IPS-18a (cell line): ENCODE measurements around the gene ZNF548.
A peak's percentile ranks its signal among the peaks of the same experiment; 100 is the strongest.

Source experiments
- H3K27ac ChIP-seq: one replicate; pipeline ENCODE4 v1.5.1; 2013; ENCODE audit warnings: low read length
- H3K27me3 ChIP-seq: one replicate; pipeline ENCODE4 v1.6.1; 2013; ENCODE audit warnings: mild to moderate bottlenecking, low read length; ENCODE audit not compliant: control insufficient read depth, insufficient read depth
- H3K36me3 ChIP-seq: one replicate; pipeline ENCODE4 v1.6.1; 2013; ENCODE audit warnings: low read depth, low read length; ENCODE audit not compliant: control insufficient read depth
- H3K4me1 ChIP-seq: one replicate; pipeline ENCODE4 v1.6.1; 2013; ENCODE audit warnings: low read depth, low read length; ENCODE audit not compliant: control insufficient read depth
- H3K4me3 ChIP-seq: one replicate; pipeline ENCODE4 v1.5.1; 2013; ENCODE audit warnings: low read length
- H3K9ac ChIP-seq: one replicate; pipeline ENCODE4 v1.6.1; 2013; ENCODE audit warnings: mild to moderate bottlenecking, low read length, moderate library complexity
- H3K9me3 ChIP-seq: one replicate; pipeline ENCODE4 v1.6.1; 2013; ENCODE audit warnings: low read depth, low read length; ENCODE audit not compliant: control insufficient read depth

ZNF548 gene

DNA sequence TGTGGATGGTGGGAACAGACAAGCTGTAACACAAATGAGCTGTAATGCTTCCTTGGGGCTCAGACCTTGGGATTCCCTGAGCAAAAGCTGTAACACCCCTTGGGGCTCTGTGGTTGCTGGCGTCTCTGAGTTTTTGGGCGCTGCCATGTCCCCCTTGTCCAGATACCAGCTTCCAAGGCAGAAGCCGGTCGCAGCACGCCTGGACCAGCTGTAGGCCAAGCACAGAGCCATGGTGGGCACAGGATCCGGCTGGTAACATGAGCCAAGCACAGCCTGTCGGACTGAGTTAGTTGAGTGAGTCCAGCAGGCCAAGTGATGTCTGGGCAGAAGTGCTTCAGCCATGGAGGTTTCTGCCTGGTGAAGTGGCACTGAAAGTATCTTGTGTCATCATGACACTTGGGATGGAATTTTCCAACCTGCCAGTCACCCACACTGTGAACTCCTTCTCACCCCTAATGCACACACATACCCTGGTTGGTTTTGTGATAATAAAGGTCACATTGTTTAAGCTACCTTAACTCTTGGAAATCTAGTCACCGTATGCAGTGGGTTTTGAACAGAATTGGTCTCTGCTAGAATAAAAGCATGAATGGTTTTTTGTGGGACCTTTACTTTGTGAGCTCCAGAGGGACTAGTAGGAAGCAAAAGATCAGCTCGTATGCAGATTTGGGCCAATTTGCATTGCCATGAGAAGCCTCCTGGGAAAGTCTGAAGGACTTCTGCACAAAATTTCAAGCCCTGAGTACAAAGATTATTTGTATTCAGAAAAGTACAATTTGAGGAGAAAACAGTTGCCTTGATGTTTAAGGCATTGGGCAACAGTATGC lies 14.3 kb downstream of the ZNF548 start:
- no peak overlapping the region for H3K4me3 ChIP-seq
- no peaks in the 10 kb centered on the region for H3K27me3 ChIP-seq
- H3K36me3 ChIP-seq = peaks cover 4% of the 10 kb centered on the region
- H3K4me1 ChIP-seq = no peaks in the 10 kb centered on the region
- peaks cover 3% of the 10 kb centered on the region for H3K9me3 ChIP-seq
- H3K9ac ChIP-seq = no peak overlapping the region
- no peak overlapping the region for H3K27ac ChIP-seq

DNA sequence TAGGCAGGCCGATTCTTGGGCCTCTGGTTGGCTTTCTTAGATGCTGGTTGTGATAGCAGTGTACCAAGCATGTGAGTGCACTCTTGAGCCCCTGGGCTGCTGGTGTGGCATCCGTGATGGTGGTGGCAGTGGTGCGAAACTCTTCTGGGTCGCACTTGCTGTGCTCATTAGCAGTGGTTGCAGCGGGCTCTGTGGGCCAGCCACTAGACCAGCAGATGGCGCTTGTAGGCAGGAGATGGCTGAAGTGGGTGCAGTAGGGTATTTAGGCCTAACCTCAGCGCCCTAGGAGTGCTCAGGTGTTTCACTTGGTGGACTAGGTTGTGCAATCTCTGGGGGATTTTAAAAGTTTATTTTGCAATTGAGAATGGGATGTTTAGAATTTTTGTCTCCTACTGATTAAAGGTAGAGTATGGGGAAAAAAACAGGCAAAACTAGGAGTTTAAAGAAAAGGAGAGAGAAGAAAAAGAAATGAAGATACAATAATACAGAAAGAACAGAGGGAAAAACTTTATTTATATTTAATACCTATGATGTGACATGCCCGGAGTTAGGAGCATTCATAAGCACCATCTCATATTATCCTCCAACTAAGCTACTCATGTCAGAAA lies 17.0 kb downstream of the ZNF548 start:
- H3K27ac ChIP-seq = no peak overlapping the region
- no peak overlapping the region for H3K4me3 ChIP-seq
- no peaks in the 10 kb centered on the region for H3K4me1 ChIP-seq
- no peaks in the 10 kb centered on the region for H3K36me3 ChIP-seq
- no peak overlapping the region for H3K9ac ChIP-seq
- H3K9me3 ChIP-seq = no peaks in the 10 kb centered on the region
- no peaks in the 10 kb centered on the region for H3K27me3 ChIP-seq

DNA sequence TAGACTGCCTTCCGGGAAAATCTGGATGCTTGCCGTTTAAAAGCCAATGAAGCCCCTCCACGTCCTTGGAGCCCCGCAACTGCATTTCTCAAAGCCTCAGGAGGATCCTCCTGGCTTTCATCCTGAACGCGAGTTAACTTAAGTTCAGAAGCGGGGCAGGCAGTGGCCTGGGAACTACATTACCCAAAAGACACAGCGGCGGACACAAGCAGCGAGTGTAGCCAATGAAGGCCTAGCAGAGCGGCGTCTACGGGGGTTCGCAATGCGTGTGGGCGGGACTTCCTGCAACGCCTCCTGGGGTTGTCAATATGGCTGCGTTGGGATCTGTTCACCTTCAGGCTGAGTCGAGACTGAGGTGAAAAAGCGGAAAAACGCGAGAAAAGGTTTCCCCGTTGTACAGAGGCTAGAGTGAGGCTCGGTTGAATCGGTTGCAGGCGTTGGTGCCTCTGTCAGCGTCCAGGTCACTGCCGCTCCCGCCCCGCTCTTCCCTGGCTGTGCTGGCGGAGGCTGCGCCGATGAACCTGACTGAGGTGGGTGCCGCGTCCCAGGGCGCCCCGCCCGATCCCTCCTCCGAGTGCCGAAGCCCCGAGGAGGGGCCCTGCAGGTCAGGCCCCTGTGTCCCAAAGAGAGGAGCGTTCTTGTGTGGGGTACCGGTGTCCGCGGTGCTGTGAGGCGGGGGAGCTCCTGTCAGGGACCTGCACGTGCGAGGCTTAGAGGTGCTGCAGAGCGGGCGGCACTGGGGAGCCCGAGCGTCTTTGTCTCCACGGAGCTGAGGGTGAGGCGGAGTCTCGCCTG lies 21.4 kb downstream of the ZNF548 start, which contains the start of gene ZNF17:
TSS of gene ZNF17 (plus strand) at position 285 of the 795 bp plus-strand sequence. CDS start 2,455 bp downstream, outside the sequence.
- Histone ChIP-seq H3K27me3 (no peaks in the 10 kb centered on the region), H3K4me1 (no peaks in the 10 kb centered on the region), H3K4me3 (peak within 1 kb of the TSS; percentile 89), H3K27ac (no peak within 1 kb of the TSS), H3K36me3 (no peaks in the 10 kb centered on the region), H3K9me3 (no peaks in the 10 kb centered on the region), H3K9ac (peak within 1 kb of the TSS; percentile 68)

DNA sequence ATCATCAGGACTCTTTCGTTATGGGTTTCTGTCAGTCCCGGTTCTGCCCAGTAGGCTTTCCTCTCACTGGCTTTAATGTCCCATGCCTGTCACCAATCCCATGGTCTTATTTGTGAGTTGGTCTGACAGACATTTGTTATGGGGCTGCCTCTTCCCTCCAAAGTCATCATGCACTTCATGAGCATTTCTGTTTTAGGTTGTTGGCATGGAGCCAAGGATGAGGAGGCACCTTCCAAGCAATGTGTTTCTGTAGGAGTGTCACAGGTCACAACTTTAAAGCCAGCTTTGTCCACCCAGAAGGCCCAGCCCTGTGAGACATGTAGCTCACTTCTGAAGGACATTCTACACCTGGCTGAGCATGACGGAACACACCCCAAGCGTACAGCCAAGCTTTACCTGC lies 29.8 kb downstream of the ZNF548 start:
- Histone ChIP-seq H3K27me3 (no peaks in the 10 kb centered on the region), H3K9me3 (no peaks in the 10 kb centered on the region)

DNA sequence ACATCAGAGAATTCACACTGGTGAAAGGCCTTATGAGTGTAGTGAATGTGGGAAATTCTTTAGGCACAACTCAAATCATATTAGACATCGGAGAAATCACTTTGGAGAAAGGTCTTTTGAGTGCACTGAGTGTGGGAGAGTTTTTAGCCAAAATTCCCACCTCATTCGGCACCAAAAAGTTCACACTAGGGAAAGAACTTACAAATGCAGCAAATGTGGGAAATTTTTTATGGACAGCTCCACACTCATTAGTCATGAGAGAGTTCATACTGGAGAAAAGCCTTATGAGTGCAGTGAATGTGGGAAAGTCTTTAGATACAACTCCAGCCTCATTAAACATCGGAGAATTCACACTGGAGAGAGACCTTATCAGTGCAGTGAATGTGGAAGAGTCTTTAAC lies 31.4 kb downstream of the ZNF548 start:
- Histone ChIP-seq H3K4me3 (no peak overlapping the region), H3K27me3 (no peaks in the 10 kb centered on the region), H3K9ac (no peak overlapping the region), H3K27ac (no peak overlapping the region), H3K36me3 (peaks cover 27% of the 10 kb centered on the region), H3K4me1 (no peaks in the 10 kb centered on the region), H3K9me3 (no peaks in the 10 kb centered on the region)

More for the DNA sequence above, 29.8 kb downstream of the ZNF548 start:
- Histone ChIP-seq H3K4me1 (no peaks in the 10 kb centered on the region), H3K4me3 (no peak overlapping the region), H3K36me3 (peaks cover 27% of the 10 kb centered on the region), H3K9ac (no peak overlapping the region), H3K27ac (no peak overlapping the region)

DNA sequence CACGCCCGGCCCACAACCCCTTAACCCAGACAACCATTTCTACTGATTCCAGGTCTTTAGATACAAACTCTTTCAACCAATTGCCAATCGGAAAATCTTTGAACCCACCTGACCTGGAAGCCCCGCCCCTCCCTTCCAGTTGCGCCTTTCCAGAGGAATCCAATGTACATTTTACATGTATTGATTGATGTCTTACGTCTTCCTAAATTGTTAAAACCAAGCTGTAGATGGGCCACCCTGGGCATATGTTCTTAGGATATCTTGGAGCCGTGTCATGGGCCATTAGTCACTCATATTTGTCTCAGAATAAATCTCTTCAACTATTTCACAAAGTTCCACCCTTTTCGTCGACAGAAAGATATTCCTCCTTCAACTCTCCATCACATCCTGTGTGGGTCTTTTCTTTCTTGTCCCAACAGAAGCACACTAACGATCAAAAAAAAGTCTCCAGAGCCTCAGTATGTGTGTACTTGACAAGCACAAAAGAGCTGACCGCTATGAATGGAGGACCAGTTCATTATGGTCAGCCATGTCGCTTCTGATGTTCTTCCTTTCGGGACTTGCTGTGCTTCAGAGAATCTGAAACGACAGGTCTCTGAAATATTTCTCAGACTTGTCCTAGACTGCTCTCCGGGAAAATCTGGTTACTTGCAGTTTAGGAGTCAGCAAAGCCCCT lies 44.9 kb downstream of the ZNF548 start:
- Histone ChIP-seq H3K27me3 (no peaks in the 10 kb centered on the region), H3K4me3 (peak overlapping the region; percentile 82), H3K9me3 (no peaks in the 10 kb centered on the region), H3K27ac (peak overlapping the region; percentile 32), H3K9ac (peak overlapping the region; percentile 95), H3K36me3 (peaks cover 5% of the 10 kb centered on the region), H3K4me1 (peaks cover 5% of the 10 kb centered on the region)

DNA sequence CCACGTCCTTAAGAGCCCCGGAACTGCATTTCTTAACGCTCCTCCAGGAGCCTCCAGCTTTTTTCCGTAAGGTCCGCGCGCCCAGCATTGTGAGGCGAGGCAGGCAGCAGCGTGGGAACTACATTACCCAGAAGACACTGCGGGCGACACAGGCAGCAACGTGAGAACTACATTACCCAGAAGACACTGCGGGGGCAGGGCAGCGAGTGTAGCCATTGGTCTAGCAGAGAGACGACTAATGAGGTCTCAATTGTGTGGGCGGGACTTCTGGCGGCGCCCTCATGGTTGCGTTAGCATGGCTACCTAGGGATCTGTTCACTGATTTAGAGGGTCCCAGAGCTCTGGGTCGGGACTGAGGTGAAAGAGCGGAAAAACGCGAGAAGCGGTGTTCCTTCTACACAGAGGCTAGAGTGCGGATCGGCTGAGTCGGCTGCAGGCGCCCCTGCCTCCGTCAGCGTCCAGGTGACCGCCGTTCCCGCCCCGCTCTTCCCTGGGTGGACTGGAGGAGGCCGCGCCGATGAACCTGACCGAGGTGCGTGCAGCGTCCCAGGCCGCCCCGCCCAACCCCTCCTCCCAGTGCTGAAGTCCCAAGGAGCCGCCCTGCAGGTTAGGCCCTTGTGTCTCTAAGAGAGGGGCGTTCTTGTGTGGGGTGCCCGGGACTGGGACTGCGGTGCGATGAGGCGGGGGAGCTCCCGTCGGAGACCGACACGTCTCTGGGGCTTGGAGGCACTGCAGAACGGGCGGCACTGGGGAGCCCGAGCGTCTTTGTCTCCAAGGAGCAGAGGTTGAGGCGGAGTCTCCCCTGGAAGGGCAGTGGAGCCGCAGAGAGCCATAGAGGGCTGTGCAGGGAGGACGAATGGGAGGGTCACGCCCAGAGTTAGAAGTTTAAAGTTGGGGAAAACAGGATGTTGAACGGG lies 45.7 kb downstream of the ZNF548 start, which contains the start of gene ZNF749:
TSS of gene ZNF749 (plus strand) at position 264 of the 917 bp plus-strand sequence. CDS start at position 518, 254 bp downstream.
- H3K4me1 ChIP-seq = peaks cover 5% of the 10 kb centered on the region
- peak within 1 kb of the TSS; percentile 82 for H3K4me3 ChIP-seq
- peak within 1 kb of the TSS; percentile 95 for H3K9ac ChIP-seq
- H3K27me3 ChIP-seq = no peaks in the 10 kb centered on the region
- H3K36me3 ChIP-seq = peaks cover 5% of the 10 kb centered on the region
- H3K27ac ChIP-seq = peak within 1 kb of the TSS; percentile 95
- H3K9me3 ChIP-seq = no peaks in the 10 kb centered on the region

DNA sequence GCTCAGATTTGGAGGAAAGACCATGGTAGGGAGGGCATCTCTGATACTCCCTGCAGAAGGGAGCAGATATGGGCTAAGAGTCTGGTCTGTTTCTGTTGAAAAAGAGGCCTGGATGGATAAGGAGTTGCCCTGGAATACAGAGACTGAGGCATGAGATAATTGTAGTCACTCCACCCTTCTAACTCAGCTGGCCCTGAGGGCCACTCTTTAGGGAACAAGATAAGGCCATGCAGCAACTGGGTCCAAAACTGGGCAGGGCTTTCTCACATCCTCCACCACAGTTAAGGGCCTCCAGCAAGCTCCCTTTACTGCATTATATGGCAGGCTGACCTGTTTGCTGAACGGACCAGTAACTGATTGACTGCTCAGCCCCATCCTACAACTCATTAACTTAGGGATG lies 46.8 kb downstream of the ZNF548 start:
- Histone ChIP-seq H3K9me3 (no peaks in the 10 kb centered on the region), H3K9ac (peak overlapping the region; percentile 95), H3K4me1 (peaks cover 5% of the 10 kb centered on the region), H3K4me3 (peak overlapping the region; percentile 82), H3K27me3 (no peaks in the 10 kb centered on the region), H3K27ac (no peak overlapping the region), H3K36me3 (peaks cover 5% of the 10 kb centered on the region)

DNA sequence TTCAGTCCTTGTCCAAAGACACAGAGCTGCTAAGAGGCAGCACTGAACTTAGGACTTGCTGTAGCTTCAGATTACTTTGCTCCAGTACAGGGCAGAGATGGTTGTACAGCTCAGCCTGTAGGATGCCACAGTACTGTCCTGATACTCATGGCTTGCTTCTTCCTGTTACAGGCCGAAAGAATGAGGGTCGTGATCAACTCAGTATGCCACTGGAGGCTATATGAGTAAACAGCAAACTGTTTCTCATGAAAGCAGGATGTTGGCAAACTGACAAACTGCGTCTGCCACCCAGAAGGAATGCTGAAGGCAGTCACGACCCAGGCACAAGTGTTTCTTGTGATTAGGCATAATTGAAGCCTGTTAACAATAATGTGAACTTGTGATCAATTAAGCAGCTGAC lies 48.3 kb downstream of the ZNF548 start:
- Histone ChIP-seq H3K36me3 (peaks cover 6% of the 10 kb centered on the region), H3K9ac (no peak overlapping the region), H3K27ac (no peak overlapping the region)

DNA sequence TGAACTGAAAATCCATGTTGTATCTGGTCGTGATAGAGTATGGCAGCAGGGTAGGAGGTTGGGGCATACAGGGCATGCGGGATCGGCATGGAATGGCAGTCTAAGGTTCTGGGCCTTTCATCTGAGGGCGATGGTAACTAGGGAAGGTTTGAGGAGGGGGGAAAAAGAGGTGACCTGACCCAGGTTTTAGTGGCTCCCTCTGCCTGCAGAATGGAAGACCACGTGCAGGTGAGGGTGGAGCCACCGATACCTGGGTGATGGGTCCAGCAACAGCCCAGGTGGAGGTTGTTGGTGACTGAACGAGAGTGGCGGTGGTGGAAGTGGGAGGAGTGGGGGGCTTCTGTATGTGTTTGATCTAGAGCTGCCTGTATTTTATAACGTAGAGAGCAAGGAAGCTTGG lies 49.3 kb downstream of the ZNF548 start:
- H3K9me3 ChIP-seq = no peaks in the 10 kb centered on the region
- H3K9ac ChIP-seq = no peak overlapping the region
- no peak overlapping the region for H3K4me3 ChIP-seq
- no peaks in the 10 kb centered on the region for H3K27me3 ChIP-seq
- peaks cover 16% of the 10 kb centered on the region for H3K36me3 ChIP-seq
- peaks cover 5% of the 10 kb centered on the region for H3K4me1 ChIP-seq
- H3K27ac ChIP-seq = no peak overlapping the region

More for the DNA sequence above, 48.3 kb downstream of the ZNF548 start:
- H3K9me3 ChIP-seq = no peaks in the 10 kb centered on the region
- H3K4me1 ChIP-seq = peaks cover 5% of the 10 kb centered on the region
- H3K4me3 ChIP-seq = no peak overlapping the region
- no peaks in the 10 kb centered on the region for H3K27me3 ChIP-seq
